ENCODE data around the gene UPK1A. TPM values are rescaled to one million over a fixed set of nuclear protein-coding genes. Genes with fewer than 3 reads are reported as not detected.

The UPK1A gene
- total RNA-seq, 4 donors from 2014 or later = 0.34 TPM; not detected in 3

GRCh38 chr19:35693835-35694599, 27.7 kb downstream of the UPK1A start:
- no peak for TF ChIP-seq CTCF (IDR thresholded peaks at IDR 0.05; ENCODE audit: low read depth)

- TF ChIP-seq CTCF (IDR thresholded peaks at IDR 0.05; ENCODE audit: low read depth) = no peak
Measured at GRCh38 chr19:35695895-35696422, 29.6 kb downstream of the UPK1A start.

GRCh38 chr19:35696835-35697234, 30.5 kb downstream of the UPK1A start:
- no peak for TF ChIP-seq CTCF (IDR thresholded peaks at IDR 0.05; ENCODE audit: low read depth)

- TF ChIP-seq CTCF (IDR thresholded peaks at IDR 0.05; ENCODE audit: low read depth) = no peak
Measured at GRCh38 chr19:35702223-35703012, 36.1 kb downstream of the UPK1A start.

GRCh38 chr19:35703343-35703742, 37.0 kb downstream of the UPK1A start:
- TF ChIP-seq CTCF (IDR thresholded peaks at IDR 0.05; ENCODE audit: low read depth) = no peak

- no peak for TF ChIP-seq CTCF (IDR thresholded peaks at IDR 0.05; ENCODE audit: low read depth)
Measured at GRCh38 chr19:35704218-35704617, 37.9 kb downstream of the UPK1A start, which contains the start of gene ZBTB32. TSS of gene ZBTB32 (plus strand) at chr19:35704558. CDS start at chr19:35714627, 10,069 bp downstream.

GRCh38 chr19:35708391-35708790, 42.1 kb downstream of the UPK1A start:
- no peak for TF ChIP-seq CTCF (IDR thresholded peaks at IDR 0.05; ENCODE audit: low read depth)
